Stimulated activated CD4-positive, alpha-beta T cell treated with anti-CD3 and anti-CD28 coated beads, Interleukin-1b, Interleukin-23, amount 100 ng/mL, for 24 hours (primary cell): ENCODE data around the gene RCOR3.

Experiments
- DNase-seq, 4 experiments: peaks; one replicate each; pipeline ENCODE4 v3.0.0-alpha.2; 2020; ENCODE audit warnings: low read depth in 4 of 4, low spot score in 1 of 4

The RCOR3 gene

DNA sequence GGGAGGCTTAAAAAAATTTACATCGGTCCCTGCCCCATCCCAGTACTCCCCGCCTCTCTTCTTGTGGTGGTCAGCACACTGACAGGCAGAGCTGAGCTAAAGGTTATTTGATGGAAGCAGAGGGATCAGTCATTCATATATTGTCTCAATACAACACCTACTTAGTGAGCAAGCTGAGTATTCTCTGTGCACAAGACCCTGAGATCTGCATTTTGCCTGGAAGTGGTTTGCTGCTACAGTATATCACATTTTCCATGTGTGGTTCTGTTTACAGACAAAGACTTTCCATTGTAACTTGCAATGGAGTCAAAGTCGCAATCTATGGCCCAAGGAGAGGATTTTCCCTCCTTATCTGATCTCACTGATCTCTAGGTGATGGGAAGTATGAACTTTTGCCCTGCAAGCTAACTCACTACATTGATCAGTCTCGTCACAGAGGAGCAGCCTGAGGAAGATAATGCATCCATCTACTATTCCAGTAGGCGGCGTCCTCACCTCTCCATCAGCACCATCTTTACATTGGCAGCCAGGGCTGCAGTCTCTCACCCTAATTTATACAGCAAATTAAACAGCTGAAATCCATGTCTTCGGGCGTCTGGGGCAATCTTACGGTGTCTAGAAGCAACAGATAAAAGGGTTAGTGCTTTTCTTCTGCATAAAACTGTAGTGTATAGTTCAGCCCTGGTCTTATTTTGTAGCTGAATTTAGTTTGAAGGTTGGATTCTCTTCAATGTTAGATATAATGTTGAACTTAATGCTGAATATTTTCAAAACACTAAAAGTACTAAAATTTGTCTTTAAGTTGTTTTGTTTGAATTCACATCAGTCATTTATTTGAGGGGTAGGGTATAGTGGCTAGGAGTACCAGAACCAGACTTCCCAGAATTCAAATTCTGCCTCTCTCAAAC lies 64.2 kb downstream of the RCOR3 start:
- peak in 2 of 4 experiments; percentile 42 to 46 for DNase-seq

DNA sequence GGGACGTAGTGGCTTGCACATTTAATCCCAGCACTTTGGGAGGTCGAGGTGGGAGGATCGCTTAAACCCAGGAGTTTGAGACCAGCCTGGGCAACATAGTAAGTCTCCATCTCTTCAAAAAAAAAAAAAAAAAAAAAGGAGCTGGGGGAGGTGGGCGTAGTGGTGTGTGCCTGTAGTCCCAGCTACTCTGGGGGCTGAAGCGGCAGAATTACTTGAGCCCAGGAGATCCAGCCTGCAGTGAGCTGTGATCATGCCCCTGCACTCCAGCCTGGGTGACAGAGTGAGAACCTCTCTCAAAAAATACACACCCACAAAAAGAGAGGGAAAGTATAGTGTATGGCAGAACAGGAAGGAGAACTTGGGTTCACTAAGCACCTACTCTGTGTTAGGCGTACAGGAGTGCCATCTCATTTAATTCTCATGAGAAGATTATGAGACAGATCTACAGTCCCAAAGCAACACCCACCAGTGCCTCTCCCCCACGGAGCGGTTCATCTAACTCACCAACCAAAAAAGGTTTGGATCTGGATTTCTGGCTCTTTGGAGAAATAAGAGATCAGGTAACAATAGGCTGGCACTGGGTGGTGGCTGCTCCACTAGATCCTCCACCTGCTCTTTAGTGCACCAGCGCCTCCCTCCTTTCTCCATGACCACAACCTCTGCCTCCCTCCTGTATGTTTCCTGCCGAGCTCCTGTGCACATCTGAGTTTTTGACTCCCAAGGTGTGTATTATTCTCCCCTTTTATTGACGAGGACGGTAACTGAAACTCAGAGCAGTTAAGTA lies 66.0 kb downstream of the RCOR3 start:
- no peak for DNase-seq

DNA sequence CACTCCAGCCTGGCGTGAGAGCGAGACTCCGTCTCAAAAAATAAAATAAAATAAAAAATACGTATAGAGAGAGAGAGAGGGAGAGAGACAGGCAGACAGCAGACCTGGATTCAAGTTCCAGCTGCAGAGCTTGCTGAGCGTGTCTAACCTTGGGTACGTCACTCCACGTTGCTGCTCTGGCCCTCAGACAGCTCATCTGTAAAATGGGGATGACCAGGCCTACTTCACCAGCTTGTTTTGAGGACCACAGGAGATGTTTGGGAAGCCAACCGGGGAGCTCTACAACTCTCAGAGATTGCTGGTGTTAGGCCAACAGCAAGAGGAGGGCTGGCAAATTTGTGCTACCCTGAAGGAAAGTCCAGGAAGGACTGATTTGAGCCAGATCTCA lies 67.0 kb downstream of the RCOR3 start:
- no peak for DNase-seq

DNA sequence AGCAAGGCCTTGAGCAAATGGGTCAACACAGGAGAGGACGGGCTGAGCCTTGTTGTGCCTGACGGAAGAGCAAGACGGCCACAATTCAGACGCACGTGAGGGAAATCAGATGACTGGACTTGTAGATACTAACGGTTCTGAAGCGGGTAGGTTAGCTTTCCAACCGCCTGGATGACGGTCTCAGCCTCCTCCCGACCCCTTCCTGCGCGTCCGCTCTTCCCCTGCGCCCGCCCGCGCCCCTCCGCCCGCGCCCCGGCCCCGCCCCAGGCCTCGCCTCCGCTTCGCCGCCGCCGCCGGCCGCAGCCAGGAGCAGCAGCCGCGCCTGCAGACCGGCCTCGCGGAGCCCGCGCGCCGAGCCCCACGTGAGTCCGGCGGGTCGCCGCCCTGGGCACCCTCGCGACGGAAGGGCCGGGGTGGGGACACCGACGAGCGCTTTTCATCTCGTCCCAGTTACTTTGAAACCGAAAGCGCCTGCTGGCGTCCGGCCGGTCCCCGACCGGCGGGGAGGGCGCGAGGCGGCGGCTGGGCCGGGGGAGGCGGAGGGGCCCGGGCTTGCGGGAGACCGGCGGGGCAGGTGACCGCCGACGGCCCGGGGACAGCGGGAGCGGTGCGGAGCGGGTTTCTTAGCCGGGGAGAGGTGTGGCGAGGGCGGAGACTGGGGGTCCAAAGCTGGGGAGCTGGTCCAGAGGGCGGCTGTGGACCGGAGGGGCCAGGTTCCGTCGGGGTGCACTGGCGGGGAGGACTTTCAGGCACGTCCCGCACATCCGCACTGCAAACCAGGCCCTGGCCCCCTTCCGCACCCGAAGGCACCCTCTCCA lies 67.6 kb downstream of the RCOR3 start, which contains the start of gene TRAF5:
TSS of gene TRAF5 (plus strand) at position 306 of the 818 bp plus-strand sequence. CDS start 26,407 bp downstream, outside the sequence.
- peak in 1 of 4 experiments; percentile 37 for DNase-seq

DNA sequence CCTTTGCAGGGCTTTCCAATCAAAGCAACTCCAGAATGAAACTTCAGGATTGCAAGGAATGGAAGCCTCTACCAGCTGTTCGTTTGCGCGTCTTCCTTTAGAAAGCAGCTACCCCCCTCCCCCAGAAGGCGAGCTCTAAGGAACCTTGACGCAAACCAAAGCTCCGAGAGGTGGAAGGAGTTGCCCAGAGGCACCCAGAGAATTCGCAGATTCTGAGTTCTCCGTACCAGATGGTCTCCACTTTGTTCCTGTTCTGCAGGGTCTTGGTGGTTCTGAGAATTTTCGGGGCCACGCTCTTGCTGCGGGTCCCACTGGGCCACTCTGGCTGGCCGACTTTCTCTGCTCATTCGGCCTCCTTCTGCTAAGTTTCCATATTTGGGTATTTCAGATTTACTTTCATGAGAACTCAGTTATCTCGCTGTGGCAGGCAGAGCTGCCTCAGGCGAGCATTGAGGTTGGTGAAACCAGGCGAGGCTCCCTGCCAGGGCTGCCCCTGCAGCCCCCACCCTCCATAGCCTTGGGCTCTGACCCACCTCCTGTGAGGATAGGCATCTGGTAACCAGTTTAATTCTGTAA lies 68.3 kb downstream of the RCOR3 start:
- DNase-seq, result no peak

DNA sequence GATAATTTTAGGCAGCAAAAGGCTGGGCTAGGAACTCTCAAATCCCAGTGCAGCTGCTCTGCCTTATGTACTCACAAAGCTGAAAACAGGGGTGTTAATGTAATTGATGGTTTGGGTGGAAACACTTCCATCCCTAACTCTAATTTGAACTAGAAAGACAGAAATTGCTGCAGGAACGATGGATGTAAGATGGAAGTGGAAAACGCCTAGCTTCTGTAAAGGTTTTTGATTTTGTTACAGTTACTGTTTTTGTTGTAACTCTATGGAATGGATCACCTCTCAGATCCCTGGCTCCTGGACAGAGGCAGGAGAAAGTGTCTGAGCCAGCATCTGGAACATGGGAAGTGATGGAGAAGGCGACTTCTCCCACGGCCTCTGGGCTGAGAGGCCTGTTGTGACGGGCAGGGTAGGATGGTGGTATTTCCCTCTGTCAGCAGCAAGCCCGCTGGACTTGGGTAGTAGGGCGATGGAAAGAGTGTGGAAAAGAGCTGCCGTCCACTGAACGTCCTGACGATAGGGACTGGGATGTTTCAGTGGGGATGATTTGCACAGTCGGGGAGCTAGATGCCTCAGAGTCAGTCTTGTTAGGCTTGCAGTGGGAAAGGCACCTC lies 69.0 kb downstream of the RCOR3 start:
- no peak for DNase-seq

DNA sequence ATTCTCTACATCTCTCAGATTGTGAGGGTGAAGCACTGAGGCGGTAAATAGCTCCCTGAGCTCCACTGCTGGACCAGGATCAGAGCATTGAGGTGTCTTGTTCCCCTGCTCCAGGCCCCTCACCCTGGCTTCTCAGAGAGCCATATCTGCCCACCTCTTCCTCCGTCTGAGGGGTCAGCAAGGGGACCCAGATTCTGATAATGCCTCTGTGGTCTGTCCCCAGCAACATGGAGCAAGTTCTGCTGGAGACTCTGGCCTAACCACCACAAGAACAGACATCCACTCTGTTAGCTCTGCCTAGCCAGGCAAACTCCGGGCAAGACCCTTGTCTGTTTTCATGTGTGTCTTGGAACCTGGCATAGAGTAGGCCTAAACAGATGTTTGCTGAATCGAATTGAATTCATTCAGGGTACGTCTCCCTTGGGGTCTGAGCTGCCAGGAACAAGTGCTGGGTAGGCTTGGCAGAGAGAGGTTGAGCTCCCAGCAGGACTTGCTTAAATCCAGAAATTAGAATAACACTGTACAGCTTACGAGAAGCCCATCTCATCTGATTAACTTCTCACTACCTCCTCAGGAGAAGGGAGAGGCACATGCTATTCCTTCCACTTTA lies 69.8 kb downstream of the RCOR3 start:
- DNase-seq, result no peak

DNA sequence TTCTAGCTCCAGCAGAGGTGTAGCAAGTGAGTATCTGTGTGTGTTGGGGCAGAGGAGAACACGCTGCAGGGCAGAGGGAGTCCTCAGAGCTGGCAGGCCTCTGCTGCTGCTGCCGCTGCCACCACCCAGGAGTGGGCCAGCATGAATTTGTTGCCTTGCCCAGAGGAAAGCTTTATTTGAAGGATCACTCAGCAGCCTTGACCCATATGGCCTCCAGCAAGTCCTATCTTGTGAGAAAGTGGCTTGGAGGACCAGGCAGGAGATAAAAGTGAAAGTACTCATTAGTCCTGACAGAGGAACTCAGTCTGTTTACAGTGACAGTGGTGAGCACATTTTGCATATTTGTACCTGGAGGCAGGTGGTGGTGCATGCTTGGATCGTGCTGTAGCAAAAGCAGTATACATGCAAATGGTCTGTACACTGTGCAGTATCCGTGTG lies 70.6 kb downstream of the RCOR3 start:
- no peak for DNase-seq

DNA sequence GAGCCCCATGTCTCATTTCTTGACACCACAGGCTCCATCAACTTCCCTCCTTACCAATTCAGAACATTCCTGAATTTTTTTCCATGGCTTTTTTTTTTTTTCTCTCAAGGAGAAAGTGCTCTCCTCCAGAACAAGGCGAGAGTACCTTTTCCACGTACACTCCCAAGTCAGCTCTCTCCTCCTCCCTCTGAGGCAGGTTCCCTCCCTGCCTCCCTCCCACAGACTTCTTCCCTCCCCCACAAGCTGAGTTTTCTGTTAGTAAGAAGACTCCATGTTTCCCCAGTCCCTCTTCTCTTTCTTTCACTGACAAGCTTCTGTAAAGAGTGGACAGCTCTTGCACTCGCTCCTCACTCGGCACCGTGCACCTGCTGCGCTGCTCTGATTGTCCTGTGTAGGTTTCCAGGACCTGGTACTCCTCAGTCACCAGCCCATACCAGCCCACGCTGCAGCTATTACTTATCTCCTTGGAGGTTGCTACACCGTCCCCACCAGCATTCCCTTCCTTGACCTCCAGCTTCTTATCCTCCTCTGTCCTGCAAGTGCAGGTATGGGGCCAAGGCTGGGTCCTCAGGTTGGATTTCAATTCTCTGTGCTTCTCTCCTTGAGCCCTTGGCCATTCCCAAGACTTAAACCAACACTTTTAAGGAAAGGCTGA lies 71.2 kb downstream of the RCOR3 start:
- DNase-seq, result no peak

DNA sequence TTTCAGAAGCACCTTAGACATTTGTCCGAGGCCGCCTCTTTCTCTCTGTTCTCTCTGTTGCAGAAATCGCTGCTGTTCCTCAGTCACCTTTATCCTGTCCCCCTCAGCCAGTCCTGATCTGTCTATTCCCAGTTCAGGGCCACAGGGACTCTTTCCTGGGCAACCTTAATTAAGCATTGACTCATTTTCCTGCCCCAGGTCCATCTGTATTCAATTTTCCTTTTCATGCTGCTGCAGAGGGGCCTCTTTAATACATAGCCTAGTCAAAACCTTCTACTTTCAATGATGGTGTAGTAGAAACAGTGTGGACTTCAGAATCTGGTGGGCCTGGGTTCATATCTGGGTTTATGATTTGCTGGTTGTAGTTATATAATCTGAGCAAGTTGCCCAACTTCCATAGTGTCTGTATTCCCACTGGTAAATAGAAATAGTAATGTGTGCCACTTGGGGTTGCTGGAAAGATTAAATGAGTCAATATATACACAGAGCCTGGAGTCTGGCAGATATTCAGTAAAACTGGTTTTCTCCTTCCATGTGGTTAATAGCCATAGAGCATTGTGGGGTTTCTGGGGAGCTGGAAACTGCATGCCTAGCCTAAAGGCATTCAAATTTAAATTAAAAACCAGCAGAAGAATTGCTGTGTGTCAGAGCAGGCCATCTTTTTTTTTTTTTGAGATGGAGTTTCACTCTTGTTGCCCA lies 72.0 kb downstream of the RCOR3 start:
- no peak for DNase-seq

DNA sequence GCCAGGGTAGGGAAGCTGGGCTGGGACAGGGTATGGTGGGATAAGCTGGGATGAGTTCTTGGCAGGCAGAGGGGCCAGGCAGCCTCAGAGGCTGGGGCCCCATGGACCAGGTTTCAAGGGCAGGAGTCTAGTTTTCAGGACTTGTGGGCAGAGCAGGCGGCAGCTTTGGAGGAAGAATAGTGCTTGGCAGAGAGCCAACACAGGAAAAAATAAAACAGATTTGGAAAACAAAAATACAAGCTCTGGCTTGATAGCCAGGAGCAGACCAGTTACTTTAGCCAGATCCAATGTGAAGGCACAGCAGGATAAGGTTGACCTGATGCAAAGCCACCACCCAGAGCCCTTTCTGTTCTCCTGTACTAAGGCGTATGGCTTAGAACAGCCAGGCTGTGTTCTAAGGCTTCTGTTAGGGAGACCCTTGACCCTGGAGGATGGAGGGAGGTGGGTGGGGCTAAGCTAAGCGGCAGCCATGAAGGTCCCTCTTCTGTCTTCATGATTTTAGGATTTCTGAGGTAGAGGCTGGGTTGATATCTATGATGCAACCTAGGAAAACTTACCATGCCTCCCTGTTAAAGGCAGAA lies 73.0 kb downstream of the RCOR3 start:
- no peak for DNase-seq

DNA sequence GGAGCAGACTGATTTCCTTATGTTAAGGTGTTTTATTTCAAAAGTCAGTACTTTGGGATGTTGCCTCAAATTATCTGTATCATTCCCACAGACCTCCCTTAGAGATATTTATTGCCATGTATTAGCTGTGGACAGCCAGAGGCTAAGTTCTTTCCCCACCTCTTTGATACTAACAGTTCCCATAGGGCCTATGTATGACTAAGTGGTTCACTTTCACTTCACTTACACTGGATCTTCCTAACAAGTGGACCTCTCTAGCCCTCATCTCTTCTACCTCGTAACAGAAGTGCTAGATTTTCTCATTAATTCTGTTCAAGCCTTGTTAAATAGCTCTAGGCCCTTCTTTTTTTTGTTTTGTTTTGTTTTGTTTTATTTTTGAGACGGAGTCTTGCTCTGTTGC lies 73.7 kb downstream of the RCOR3 start:
- DNase-seq, result no peak

DNA sequence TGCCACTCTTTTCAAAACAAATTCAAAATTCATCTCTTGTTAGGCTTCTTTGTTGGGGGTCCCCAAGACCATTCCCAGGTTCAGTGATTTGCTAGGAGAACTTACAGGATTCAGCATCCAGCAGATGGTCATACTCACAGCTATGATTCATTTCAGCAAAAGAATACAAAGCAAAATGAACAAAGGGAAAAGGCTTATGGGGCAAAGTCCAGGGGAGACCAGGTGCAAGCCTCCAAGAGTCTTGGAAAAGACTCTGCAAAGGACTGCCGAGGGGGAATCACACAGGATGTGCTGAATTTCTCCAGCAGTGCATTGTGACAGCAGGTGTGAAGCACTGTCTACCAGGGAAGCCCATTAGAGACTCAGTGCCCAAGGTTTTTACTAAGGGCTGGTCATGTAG lies 74.7 kb downstream of the RCOR3 start:
- DNase-seq, result no peak

DNA sequence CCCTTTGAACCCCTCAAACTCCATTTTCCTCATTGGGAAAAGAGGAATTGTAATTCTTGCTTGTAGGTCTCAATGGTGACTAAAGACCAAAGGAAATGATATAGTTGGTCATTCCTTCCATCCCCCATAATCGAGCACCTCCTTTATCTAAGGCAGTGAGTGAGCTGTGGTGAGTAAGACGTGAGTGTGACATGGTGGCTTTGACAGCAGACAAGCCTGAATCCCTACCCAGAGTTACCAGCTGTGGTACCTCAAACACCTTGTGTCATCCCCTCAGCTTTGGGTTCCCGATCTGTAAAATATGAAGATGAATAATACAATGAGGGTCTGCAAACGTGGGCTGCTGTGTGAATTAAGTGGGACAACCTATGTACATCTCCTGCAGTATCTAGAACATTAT lies 75.8 kb downstream of the RCOR3 start:
- no peak for DNase-seq

DNA sequence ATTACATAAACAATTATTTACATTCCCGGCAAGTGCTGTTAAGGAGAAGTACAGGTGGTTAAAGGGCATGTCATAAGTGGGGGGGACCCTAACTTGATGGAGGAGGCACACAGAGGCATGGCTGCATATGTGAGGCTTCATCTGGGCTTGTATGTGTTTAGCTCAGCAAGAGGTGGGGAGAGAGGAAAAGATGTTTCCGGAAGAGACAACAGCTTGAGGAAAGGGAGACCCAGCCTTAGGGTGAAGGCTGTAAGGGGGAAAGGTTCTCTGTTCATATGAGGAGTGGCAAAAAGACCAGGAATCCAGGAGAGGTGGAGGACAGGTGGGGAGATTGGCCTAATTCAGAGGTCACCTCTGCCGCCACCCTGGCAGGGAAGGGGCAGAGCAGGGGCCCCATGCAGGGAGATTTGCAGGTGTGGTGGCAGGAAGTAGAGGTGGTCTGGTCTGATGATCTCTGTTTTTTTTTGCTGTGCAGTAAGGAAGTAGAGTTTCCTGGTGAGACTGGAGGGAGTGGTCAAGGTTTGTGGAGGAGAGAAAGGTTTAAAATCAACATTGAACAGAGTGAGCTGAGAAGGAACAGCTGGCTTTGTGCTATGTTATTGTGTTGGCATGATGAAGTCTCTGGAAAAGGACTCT lies 76.5 kb downstream of the RCOR3 start:
- DNase-seq, result no peak

DNA sequence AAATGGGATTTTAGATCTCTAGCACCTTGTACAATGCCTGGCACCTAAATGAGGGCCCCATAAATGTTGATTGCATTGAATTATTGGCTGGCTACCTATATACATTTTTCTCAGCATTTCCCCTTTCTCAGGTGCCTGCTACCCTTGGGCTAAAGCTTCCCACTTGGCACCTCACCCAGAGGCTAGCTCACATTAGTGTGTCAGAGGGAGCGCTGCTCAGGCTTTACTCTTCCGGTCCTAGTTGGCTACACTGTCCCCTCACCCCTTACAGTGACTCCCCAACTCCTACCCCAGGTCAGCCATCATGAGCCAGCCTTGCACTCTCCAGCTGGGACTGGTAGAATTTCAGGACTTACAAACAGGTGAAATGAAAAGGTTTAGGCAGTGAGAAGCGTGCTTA lies 77.0 kb downstream of the RCOR3 start:
- DNase-seq, result no peak

DNA sequence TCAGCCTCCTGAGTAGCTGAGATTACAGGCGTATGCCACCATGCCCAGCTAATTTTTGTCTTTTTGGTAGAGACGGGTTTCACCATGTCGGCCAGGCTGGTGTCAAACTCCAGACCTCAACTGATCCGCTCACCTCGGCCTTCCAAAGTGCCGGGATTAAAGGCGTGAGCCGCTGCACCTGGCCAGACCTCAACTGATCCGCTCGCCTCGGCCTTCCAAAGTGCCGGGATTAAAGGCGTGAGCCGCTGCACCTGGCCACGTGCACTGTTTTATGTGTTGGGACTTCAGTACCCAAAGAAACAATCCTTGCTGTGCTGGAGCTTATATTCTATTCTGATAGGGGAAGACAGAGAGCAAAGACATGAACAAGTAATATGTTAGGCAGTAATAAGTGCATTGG lies 77.6 kb downstream of the RCOR3 start:
- no peak for DNase-seq
